GM18526 (cell line): ENCODE measurements around the gene PF4V1.

ENCODE experiments used
- POLR2A ChIP-seq: IDR thresholded peaks from 3 replicates; pipeline ENCODE4 v1.6.1; 2011; ENCODE audit not compliant: insufficient read length; ENCODE audit errors: extremely low read depth

The PF4V1 gene

DNA sequence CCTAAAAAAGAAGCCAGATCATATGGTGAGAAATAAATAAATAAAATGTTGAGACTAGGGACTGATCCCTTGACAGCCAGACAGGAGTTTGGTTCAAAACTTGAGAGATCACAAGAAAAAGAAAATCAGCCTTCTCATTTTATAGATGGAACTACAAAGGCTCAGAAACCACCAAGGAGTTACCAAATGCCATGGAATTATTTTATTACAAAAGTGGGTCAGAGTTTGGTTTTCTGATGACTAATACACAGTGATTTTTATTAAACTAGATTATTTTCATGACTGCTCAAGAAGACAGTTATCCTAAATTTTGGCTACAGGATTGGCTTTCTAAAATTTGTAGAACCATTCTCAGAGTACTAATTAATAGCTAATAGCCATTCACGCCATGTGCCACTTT, 22.3 kb downstream of the PF4V1 start:
- no peak for TF ChIP-seq POLR2A

DNA sequence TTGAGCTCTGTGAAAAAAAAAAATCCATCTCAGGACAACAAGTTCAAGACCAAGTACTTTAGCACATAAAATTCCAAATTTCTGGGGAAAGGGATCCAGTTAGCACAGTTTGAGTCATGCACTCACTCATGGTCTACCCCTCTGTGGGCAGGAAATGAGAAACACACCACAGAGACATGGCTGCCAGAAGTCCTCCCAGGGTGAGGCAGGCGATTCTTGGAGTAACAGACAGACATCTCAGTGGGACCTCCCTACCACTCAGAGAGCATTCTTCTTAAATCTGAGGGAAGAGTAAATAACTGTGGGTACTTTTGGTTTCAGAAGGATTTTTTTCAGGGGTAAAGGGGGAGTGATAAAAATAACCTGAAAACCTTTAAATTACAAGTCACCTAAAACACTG, 30.2 kb downstream of the PF4V1 start:
- TF ChIP-seq POLR2A: no peak

- no peak for TF ChIP-seq POLR2A
Observed at GRCh38 chr4:73885574-73886267, 32.6 kb downstream of the PF4V1 start.

DNA sequence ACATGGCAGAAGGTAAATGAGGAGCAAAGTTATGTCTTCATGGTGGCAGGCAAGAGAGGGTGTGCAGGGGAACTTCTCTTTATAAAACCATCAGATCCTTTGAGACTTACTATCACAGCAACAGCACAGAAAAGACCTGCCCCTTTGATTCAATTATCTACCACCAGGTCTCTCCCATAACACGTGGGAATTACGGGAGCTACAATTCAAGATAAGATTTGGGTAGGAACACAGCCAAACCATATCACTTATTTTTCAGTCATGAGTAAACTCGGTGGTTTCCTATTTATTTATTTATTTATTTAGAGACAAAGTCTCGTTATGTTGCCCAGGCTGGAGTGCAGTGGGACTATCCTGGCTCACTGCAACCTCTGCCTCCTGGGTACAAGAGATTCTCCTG, 38.2 kb downstream of the PF4V1 start:
- TF ChIP-seq POLR2A: no peak

- no peak for TF ChIP-seq POLR2A
Observed at GRCh38 chr4:73891739-73892405, 38.8 kb downstream of the PF4V1 start.

- TF ChIP-seq POLR2A: no peak
Observed at GRCh38 chr4:73892966-73893365, 39.9 kb downstream of the PF4V1 start.

- no peak for TF ChIP-seq POLR2A
Observed at GRCh38 chr4:73894001-73894400, 40.9 kb downstream of the PF4V1 start.

GRCh38 chr4:73895201-73896175, 42.4 kb downstream of the PF4V1 start:
- no peak for TF ChIP-seq POLR2A

GRCh38 chr4:73896416-73896815, 43.3 kb downstream of the PF4V1 start:
- TF ChIP-seq POLR2A: no peak

- no peak for TF ChIP-seq POLR2A
Observed at GRCh38 chr4:73897380-73898136, 44.5 kb downstream of the PF4V1 start.

DNA sequence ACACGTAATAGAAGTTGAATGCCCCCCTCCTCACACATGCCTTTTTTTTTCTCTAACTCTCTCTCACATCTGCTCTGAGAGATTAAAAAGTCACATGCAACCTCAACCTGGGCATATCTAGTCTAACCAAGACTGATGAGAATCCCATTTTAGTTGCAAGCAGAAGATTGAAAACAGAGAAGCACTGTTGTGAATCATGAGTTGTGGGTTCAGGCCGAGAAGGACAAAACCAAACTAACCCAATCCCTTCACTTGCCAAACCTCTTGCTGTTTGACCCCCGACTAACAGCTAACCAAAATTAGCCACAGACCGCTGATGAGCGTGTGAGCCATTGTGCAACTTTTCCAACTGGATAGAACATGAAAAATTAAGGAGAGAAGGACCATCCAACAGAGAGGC, 47.9 kb downstream of the PF4V1 start:
- no peak for TF ChIP-seq POLR2A

- TF ChIP-seq POLR2A: no peak
Observed at GRCh38 chr4:73902038-73902637, 49.0 kb downstream of the PF4V1 start.

DNA sequence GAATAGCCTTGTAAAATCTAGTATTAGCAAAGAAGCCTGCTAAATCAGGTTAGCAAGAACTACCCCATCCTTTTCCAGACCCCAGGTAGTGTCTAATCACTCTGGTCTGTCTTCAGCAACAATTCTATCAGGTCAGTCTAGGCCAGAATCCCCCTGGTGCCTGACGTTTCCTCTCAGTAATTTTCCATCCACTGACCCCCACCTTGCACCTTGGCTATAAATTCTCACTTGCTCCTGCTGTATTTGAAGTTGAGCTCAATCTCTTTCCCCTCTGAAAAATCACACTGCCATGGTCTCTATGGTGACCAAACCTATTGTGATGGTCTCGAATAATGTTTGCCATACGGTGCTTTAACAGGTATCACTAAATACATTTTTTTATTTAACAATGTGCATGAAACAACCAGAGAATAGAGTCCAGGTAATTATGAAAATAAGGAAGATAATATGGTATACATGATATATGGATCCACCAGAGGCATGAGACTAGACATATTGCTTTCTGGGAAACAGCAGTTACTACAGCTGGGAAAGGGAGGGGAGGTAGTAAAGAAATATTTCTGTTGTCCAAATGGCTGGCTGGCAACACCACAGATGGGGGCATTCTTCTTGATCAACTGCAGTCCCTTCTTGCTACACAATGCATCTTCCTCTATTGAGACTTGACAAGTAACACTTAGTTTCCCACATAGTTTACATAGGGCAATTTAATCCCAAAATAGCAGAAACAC, 49.9 kb downstream of the PF4V1 start:
- no peak for TF ChIP-seq POLR2A
